Effector CD8-positive, alpha-beta T cell (primary cell): Measurements from ENCODE around the gene SLC12A4.
"Not testable (repeated sequence)": the region's sequence is repeated elsewhere in the genome, so short reads cannot be mapped to it uniquely, and the experiment has no call there.

Experiments
- DNase-seq: peaks from one replicate; lab custom pipeline; 2025; lab: John Stamatoyannopoulos, UW

The SLC12A4 gene

GRCh38 chr16:67941469-67942199, 26.8 kb downstream of the SLC12A4 start:
- no peak for DNase-seq

DNA sequence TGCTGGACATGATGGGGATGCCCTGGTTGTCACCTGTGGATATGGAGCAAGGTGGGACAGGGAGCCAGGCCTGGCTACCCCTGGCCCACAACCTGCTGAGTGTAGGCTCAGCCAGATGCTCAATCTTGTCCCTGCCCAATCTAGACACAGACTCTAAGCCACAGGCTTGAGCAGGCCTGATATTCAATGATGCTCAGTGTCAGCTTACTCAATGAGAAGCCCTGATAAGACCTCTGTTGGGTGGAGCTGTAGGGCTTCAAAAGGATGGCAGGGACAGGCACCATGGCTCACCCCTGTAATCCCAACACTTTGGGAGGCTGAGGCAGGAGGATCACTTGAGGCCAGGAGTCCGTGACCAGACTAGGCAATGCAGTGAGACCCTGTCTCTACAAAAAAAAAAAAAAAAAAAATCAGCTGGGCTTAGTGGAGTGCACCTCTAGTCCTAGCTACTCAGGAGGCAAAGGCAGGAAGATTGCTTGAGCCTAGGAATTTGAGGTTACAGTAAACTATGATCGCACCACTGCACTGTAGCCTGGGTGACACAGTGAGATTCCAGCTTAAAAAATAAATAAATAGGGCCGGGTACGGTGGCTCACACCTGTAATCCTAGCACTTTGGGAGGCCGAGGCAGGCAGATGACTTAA, 27.9 kb downstream of the SLC12A4 start:
- no peak for DNase-seq

GRCh38 chr16:67939507-67940445, 28.7 kb downstream of the SLC12A4 start:
- DNase-seq: peak; percentile 18

GRCh38 chr16:67937713-67938112, 30.7 kb downstream of the SLC12A4 start:
- DNase-seq: not testable (repeated sequence)

- DNase-seq: peak; percentile 56
These were observed 31.4 kb downstream of the SLC12A4 start for GRCh38 chr16:67936880-67937605.

DNA sequence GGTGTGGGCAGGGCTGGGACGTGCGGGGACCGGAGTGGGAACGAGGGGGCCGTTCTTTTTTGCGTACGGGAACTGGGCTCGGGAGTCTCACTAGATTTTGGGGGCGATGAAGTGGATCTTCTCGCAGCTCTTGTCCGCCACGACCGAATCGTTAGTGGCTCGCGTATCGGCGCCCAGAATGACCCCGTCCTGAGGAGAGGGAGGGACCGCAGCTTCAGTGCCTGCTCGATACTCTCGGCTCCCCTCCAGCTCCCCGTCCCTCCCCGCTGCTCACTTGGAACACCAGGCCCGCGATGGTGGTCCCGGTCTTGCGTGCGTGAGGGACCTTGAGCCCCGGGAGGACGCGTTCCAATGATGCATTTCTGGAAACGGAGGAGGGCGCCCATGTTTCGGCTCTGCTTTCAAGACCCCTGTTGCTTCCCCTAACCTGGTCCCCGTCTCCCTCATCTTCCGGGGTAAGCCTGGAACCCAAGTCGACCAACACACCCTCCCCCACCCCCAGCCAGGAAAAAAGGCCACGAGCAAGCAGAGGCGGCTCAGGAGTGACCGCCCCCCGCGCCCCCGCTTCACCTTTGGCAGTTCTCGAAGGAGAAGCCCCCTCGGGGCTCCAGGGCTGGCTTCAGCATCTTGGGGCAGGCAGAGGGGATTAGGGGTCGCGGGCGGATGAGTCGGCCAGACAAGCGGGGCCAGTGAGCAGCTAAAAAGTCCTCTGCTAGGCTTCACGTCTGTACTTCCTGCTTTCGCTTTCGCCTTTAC, 32.1 kb downstream of the SLC12A4 start, which contains the start of gene PSMB10:
Gene PSMB10 (minus strand): TSS at position 727 of the 756 bp plus-strand sequence. CDS start 101 bp downstream, at position 626.
- DNase-seq: no peak

- DNase-seq: peak; percentile 85
These were observed 32.9 kb downstream of the SLC12A4 start for GRCh38 chr16:67935402-67936123.

DNA sequence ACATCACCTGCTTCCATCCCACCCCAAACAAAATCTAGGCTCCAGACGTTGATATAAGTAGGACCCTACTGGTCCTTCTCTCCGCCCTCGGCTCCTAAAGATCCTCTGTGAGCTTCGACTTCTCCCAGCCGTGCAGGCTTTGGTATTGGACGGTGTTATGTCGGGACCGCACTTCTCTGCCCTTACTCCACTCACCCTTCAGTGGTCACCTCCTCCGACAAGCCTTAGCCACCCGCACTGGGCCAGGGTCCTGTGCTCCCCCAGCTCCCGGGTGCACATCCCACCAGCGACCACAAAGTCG, 33.4 kb downstream of the SLC12A4 start:
- DNase-seq: no peak

DNA sequence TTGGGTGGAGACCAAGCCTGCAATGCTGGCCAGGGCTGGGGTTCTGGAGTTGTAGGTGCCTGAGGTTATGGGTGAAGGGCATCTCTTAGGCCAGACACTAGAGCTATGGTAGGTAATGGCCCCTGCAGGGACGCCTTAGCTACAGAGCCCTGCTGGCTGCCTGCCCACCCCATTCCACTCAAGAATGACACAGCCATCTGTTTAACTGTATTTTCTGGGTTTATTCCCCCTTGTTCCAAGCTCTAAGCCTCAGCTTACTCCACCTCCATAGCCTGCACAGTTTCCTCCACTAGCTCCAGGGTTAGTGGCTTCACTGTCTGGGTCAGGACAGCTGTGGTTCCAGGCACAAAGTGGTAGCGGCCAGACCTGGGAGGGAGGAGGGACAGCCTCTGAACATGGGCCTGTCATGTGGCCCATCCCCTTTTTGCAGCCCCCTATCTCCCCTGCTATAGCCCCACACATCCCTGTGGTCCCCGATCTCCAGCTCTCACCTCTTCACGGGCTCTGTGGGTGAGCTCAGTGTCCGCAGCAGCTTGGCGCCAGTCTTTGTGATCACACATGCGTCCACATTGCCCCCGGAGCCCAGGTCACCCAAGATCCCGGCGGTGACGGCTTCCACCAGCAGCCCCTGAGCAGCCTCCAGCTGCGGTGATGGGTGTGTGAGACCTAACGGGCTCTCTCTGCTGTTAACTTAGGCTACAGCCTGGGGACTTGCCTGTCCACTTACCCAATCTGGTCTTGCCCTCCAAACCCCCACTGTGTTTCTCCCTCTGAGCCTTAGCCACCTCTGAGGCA, 33.9 kb downstream of the SLC12A4 start:
- no peak for DNase-seq

GRCh38 chr16:67933805-67934204, 34.6 kb downstream of the SLC12A4 start:
- DNase-seq: no peak

DNA sequence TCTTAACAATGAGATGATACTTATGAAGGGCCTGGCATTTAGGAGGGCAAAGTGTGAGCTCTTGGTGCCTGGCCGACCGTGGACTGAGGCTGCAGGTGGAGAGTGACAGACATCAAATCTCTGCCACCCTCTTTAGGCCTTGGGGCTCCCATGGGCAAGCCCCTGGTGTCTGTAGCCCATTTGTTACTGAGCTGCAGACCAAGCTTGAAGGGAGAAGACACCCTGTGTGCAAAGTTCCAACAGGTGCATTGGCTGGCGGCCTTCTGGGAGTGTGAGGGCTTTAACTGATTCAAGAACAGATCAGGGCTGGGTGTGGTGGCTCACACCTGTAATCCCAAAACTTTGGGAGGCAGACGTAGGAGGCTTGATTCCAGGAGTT, 36.0 kb downstream of the SLC12A4 start:
- no peak for DNase-seq

- DNase-seq: no peak
These were observed 36.5 kb downstream of the SLC12A4 start, which contains the start of gene CTRL for GRCh38 chr16:67931712-67932461. CTRL (minus strand) TSS chr16:67931862; CDS start chr16:67931852, 10 bp downstream.

GRCh38 chr16:67930678-67931211, 37.7 kb downstream of the SLC12A4 start:
- DNase-seq: no peak

- DNase-seq: no peak
These were observed 38.2 kb downstream of the SLC12A4 start for GRCh38 chr16:67930191-67930590.

GRCh38 chr16:67928561-67929364, 39.7 kb downstream of the SLC12A4 start:
- peak; percentile 54 for DNase-seq

DNA sequence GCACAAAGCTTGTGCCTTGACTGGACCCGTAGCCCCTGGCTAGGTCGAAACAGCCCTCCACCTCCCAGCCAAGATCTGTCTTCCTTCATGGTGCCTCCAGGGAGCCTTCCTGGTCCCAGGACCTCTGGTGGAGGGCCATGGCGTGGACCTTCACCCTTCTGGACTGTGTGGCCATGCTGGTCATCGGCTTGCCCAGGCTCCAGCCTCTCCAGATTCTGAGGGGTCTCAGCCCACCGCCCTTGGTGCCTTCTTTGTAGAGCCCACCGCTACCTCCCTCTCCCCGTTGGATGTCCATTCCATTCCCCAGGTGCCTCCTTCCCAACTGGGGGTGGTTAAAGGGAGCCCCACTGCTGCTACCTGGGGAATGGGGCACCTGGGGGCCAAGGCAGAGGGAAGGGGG, 40.3 kb downstream of the SLC12A4 start:
- no peak for DNase-seq

- DNase-seq: no peak
These were observed 41.1 kb downstream of the SLC12A4 start for GRCh38 chr16:67927131-67927941.
